Esophagus muscularis mucosa (tissue), 4 donors: ENCODE measurements around the gene SRSF9. TPM values are rescaled to one million over a fixed set of nuclear protein-coding genes. Genes with fewer than 3 reads are reported as not detected.

Source experiments
- DNase-seq: peaks from one replicate; pipeline ENCODE4 v3.0.0-alpha.2; 2017; ENCODE audit errors: extremely low spot score
- H3K27ac ChIP-seq, 4 donors: fragments of 200-600 bp; sonication (generic); replicated peaks in 1 of 4; 1 replicate in 3 of 4; 2 replicates in 1 of 4; pipeline ENCODE4 v1.5.1; 2016 to 2019; ENCODE audit warnings: mild to moderate bottlenecking in 1 of 4
- H3K27me3 ChIP-seq, 4 donors: fragments of 200-600 bp; sonication (generic); one replicate each; pipeline versions ENCODE4 v1.5.1 to v1.6.0; 2016 to 2019
- H3K36me3 ChIP-seq, 4 donors: fragments of 200-600 bp; sonication (generic); one replicate each; pipeline ENCODE4 v1.5.1; 2016 to 2019
- H3K4me1 ChIP-seq, 4 donors: fragments of 200-600 bp; sonication (generic); one replicate each; pipeline ENCODE4 v1.5.1; 2016 to 2019
- H3K4me3 ChIP-seq, 4 donors: fragments of 200-600 bp; sonication (generic); 1 replicate in 2 of 4; 2 replicates in 2 of 4; pipeline ENCODE4 v1.5.1; 2016 to 2019; ENCODE audit warnings: mild to moderate bottlenecking in 4 of 4, moderate library complexity in 1 of 4
- H3K9me3 ChIP-seq, 4 donors: fragments of 200-600 bp; sonication (generic); 1 replicate in 3 of 4; 2 replicates in 1 of 4; pipeline ENCODE4 v1.5.1; 2016 to 2019
- CTCF ChIP-seq, 3 experiments: fragments of 200-600 bp in 2 of 3; fragments of 450-650 bp in 1 of 3; sonication (generic) in 2 of 3; IDR thresholded peaks; one replicate each; pipeline ENCODE4 v1.5.1; 2017 to 2019; ENCODE audit warnings: antibody characterized with exemption in 3 of 3, mild to moderate bottlenecking in 2 of 3, moderate library complexity in 1 of 3
- EP300 ChIP-seq: sonication (generic); formaldehyde crosslinking; IDR thresholded peaks from one replicate; pipeline ENCODE4 v1.6.1; 2017; ENCODE audit warnings: antibody characterized with exemption
- POLR2A ChIP-seq: fragments of 450-650 bp; IDR thresholded peaks from one replicate; pipeline ENCODE4 v1.6.1; 2017; ENCODE audit warnings: antibody characterized with exemption, moderate library complexity, mild to moderate bottlenecking, low read depth
- POLR2AphosphoS5 ChIP-seq, 2 donors: sonication (generic); formaldehyde crosslinking; IDR thresholded peaks; one replicate each; pipeline ENCODE4 v1.6.1; 2017; ENCODE audit warnings: antibody characterized with exemption in 2 of 2
- WGBS: methylation state at CpG from one replicate; pipeline ENCODE4 v1.1.5; 2018; 5-methylcytosine and 5-hydroxymethylcytosine counted together
- intact Hi-C: fragments of 100-400 bp; cut with DNase I; formaldehyde crosslinking; loops from one replicate; pipeline ENCODE4 v1.15.1; 2023
- total RNA-seq, 4 donors: library from RNA; depleted of rRNA; stranded (reverse); fragments of >200 nt; gene quantifications; one replicate each; pipeline versions ENCODE4 v1.1.0 to v1.2.1, GENCODE V29; 2016

The SRSF9 gene
- total RNA-seq, 4 donors from 2014 or later, result 52.7 to 60.2 (median 54.7) TPM

GRCh38 chr12:120474616-120474960, 5.0 kb upstream of the SRSF9 start:
- Histone ChIP-seq H3K27ac (no peak overlapping the region), H3K36me3 (peaks cover 0 to 3% (median 0%) of the 10 kb centered on the region in 4 donors), H3K4me3 (no peak overlapping the region), H3K9me3 (no peaks in the 10 kb centered on the region), H3K27me3 (no peaks in the 10 kb centered on the region), H3K4me1 (peaks cover 7 to 19% (median 16%) of the 10 kb centered on the region in 4 donors)
- DNase-seq, result no peak
- intact Hi-C loops, result no loop called here
- 23% methylated on average over 2 of the region's 2 CpGs for WGBS
- TF ChIP-seq POLR2A (no peak), POLR2AphosphoS5 (IDR thresholded peaks at IDR 0.05) (no peak), EP300 (no peak), CTCF (IDR thresholded peaks at IDR 0.05) (no peak)

GRCh38 chr12:120473807-120474615, 4.5 kb upstream of the SRSF9 start:
- Histone ChIP-seq H3K4me3 (no peak overlapping the region), H3K36me3 (peaks cover 0 to 3% (median 0%) of the 10 kb centered on the region in 4 donors), H3K27me3 (no peaks in the 10 kb centered on the region), H3K4me1 (peaks cover 7 to 19% (median 16%) of the 10 kb centered on the region in 4 donors), H3K27ac (no peak overlapping the region), H3K9me3 (no peaks in the 10 kb centered on the region)
- intact Hi-C loops, result no loop called here
- no peak for DNase-seq
- WGBS, result 88% methylated on average over 6 of the region's 6 CpGs
- TF ChIP-seq EP300, result no peak
- no peak for TF ChIP-seq CTCF (IDR thresholded peaks at IDR 0.05)
- TF ChIP-seq POLR2AphosphoS5 (IDR thresholded peaks at IDR 0.05), result no peak
- no peak for TF ChIP-seq POLR2A

- no peak overlapping the region for H3K4me3 ChIP-seq
- DNase-seq, result no peak
- H3K9me3 ChIP-seq, result no peaks in the 10 kb centered on the region
- no peak for TF ChIP-seq POLR2A
- TF ChIP-seq EP300, result no peak
- TF ChIP-seq POLR2AphosphoS5 (IDR thresholded peaks at IDR 0.05), result no peak
- TF ChIP-seq CTCF (IDR thresholded peaks at IDR 0.05), result no peak
- H3K27ac ChIP-seq, result no peak overlapping the region
- H3K4me1 ChIP-seq, result peaks cover 12 to 31% (median 26%) of the 10 kb centered on the region in 4 donors
- H3K36me3 ChIP-seq, result peaks cover 0 to 3% (median under 1%) of the 10 kb centered on the region in 4 donors
- intact Hi-C loops, result no loop called here
- H3K27me3 ChIP-seq, result no peaks in the 10 kb centered on the region
Observed at GRCh38 chr12:120472521-120472920, 3.0 kb upstream of the SRSF9 start.

- Histone ChIP-seq H3K9me3 (no peaks in the 10 kb centered on the region), H3K36me3 (peaks cover 0 to 24% (median 12%) of the 10 kb centered on the region in 4 donors), H3K27ac (peak overlapping the region; percentile 94 to 97 (median 96)), H3K4me1 (peaks cover 27 to 51% (median 44%) of the 10 kb centered on the region in 4 donors), H3K4me3 (peak overlapping the region; percentile 90 to 97 (median 92)), H3K27me3 (no peaks in the 10 kb centered on the region)
- TF ChIP-seq EP300, result no peak
- no peak for TF ChIP-seq POLR2AphosphoS5 (IDR thresholded peaks at IDR 0.05)
- no peak for TF ChIP-seq CTCF (IDR thresholded peaks at IDR 0.05)
- TF ChIP-seq POLR2A, result no peak
- intact Hi-C loops, result no loop called here
- 69% methylated on average over 24 of the region's 26 CpGs for WGBS
- DNase-seq, result no peak
Observed at GRCh38 chr12:120470150-120470784, 719 bp upstream of the SRSF9 start.
